Keratinocyte (primary cell): Measurements from ENCODE around the gene ANKHD1.

ENCODE experiments used
- EZH2 ChIP-seq: IDR thresholded peaks from one replicate; pipeline ENCODE4 v1.6.1; 2012; ENCODE audit warnings: inconsistent platforms, mild to moderate bottlenecking, low read length, moderate library complexity
- TF ChIP-seq, protein P1 (sequence below), 3 experiments: IDR thresholded peaks in 1 of 3; conservative IDR thresholded peaks in 1 of 3; optimal IDR thresholded peaks in 1 of 3; 2 replicates in 2 of 3; 3 replicates in 1 of 3; pipeline versions ENCODE3 to v1.5.1; 2011; ENCODE audit warnings: low read length in 3 of 3, mild to moderate bottlenecking in 3 of 3, moderate library complexity in 2 of 3, control low read depth in 1 of 3, inconsistent platforms in 1 of 3; ENCODE audit not compliant: insufficient read depth in 2 of 3; ENCODE audit errors: extremely low read depth in 1 of 3

DNA sequence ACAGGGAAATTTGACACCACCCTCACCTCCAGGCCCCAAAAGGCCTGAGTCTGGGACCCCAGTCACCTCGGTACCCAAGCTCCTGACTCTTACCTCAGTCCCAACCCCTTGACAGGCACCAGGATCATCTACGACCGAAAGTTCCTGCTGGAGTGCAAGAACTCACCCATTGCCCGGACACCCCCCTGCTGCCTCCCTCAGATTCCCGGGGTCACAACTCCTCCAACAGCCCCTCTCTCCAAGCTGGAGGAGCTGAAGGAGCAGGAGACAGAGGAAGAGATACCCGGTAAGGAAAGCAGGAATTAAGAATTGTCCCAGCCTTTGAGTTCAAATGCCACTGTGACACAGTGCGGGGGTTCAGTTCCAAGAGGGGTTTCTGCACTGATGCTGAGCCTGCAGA is 147.2 kb downstream of the ANKHD1 start:
- TF ChIP-seq, protein P1, sequence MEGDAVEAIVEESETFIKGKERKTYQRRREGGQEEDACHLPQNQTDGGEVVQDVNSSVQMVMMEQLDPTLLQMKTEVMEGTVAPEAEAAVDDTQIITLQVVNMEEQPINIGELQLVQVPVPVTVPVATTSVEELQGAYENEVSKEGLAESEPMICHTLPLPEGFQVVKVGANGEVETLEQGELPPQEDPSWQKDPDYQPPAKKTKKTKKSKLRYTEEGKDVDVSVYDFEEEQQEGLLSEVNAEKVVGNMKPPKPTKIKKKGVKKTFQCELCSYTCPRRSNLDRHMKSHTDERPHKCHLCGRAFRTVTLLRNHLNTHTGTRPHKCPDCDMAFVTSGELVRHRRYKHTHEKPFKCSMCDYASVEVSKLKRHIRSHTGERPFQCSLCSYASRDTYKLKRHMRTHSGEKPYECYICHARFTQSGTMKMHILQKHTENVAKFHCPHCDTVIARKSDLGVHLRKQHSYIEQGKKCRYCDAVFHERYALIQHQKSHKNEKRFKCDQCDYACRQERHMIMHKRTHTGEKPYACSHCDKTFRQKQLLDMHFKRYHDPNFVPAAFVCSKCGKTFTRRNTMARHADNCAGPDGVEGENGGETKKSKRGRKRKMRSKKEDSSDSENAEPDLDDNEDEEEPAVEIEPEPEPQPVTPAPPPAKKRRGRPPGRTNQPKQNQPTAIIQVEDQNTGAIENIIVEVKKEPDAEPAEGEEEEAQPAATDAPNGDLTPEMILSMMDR (optimal IDR thresholded peaks at IDR 0.05 in 1 of 3, IDR thresholded peaks at IDR 0.05 in 1 of 3, conservative IDR thresholded peaks at IDR 0.05 in 1 of 3; ENCODE audit: extremely low read depth in 1 of 3, insufficient read depth in 2 of 3, low read length in 3 of 3), result no peak
- no peak for TF ChIP-seq EZH2
